GM19099 (cell line): ENCODE measurements around the gene TIMP2.

Experiments
- POLR2A ChIP-seq: IDR thresholded peaks from 3 replicates; pipeline ENCODE4 v1.6.1; 2011; ENCODE audit warnings: low read depth; ENCODE audit not compliant: insufficient read length; ENCODE audit errors: extremely low read depth

Gene TIMP2

DNA sequence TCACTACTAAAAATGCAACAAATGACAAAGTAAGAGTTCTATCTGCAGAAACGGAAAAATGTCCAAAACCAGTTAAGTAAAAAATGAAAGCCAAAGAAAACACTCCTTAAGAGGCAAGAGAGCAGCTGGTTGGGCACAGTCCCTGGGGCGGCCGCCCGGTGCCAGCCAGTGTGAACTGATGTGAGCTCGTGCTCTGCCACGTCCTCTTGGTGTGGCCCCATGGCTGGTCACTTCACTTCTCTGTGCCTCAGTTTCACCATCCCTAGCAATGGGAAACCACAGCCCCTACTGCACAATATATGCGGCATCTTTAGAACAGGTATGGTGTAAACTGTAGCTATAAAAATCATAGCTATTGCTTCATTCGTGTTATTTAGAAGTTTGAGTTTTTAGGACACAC is 105.8 kb downstream of the TIMP2 start:
- no peak for TF ChIP-seq POLR2A

DNA sequence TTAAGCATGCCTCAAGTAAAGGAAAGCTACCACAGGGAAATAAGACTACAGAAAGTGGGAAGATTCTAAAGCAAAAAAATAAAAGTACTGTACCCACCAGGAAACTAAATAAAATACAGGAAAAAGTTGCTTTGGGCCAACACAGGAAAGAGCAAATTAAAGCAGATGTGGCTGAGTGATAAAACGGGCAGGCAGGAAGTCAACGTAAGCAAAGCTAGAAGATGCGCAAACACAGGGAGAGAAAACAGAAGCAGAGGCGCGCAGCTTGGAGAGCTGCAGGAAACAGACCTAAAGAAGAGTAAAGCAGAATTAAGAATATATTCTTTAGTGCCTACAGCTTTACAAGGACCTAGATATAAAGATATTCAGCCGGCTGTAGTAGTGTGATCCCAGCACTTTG is 106.3 kb downstream of the TIMP2 start:
- no peak for TF ChIP-seq POLR2A

DNA sequence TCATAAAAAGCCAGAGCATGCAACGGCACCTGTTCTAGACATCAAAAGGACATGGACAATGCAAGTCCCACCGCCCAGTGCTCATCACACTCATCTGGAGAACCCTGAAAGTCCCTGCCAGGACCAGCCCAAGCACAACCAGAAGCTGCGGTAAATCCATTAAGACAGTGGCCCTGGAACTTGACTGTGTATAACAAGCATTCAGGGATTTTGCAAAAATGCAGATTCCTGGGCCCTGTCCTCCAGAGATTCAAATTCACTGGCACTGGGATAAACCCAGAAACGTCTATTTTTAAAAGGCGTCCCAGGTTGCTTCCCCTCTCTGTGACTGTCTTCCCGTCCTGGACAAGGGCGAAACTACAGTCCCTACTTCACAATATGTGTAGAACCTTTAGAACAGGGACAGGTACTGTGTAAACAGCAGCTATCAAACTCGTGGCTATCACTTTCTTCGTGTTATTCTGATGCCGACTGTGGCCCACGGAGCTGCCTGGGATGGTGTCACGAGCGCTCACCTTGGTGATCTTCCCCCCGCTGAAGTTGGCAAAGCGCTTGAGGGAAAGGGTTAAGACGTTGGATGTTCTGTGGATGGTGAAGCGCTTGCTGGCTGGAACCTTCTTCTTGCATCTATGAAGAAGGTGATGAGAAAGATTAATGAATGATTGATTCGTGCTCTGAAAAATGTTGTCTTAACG is 106.9 kb downstream of the TIMP2 start:
- TF ChIP-seq POLR2A, result no peak

DNA sequence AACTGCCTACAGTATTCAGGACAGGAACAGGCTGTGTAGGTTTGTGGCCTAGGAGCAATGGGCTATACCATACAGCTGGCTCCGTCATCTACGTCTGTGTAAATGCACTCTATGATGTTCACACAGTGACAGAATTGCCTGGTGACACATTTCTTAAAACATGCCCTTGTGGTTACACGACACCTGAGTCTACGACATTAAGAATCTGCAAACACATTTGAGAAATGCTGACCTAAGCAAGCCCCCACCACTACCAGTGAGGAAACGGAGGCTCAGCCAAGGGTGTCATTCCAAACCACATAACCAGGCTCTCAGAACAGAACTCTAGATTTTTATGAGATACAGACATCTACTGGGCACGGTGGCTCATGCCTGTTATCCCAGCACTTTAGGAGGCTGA is 108.1 kb downstream of the TIMP2 start:
- no peak for TF ChIP-seq POLR2A

DNA sequence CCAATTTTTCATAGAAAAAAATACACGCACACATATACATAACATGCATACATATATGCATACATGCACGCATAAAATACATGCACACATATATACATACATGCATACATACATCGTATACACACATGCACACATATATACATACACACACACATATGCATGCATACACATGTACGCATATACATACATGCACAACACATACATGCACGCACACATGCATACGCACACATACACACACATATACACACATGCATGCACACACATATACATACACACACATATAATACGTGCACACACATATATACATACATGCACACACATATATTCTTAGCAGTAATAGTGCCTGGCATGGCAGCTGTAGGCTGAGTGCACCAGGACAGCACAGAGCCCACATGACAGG is 109.5 kb downstream of the TIMP2 start:
- no peak for TF ChIP-seq POLR2A

DNA sequence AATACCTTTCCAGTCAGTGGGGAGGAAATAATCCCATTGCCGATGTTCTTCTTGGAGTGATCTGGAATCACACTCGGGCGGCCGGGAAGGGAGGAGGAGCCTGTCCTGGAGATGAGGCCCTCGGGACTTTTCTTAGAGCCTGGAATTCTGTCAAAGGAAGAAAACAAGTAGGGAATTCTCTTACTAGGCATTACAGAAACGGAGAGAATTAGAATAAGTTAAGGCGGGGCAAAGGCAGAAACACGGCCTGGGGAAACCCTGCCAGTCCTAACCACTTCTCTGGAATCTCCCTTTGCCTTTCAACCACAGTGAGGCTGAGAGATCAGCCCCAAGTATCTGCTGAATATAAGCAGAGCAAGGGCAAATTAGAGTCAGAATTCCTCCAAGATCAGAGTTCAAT is 112.3 kb downstream of the TIMP2 start:
- no peak for TF ChIP-seq POLR2A

DNA sequence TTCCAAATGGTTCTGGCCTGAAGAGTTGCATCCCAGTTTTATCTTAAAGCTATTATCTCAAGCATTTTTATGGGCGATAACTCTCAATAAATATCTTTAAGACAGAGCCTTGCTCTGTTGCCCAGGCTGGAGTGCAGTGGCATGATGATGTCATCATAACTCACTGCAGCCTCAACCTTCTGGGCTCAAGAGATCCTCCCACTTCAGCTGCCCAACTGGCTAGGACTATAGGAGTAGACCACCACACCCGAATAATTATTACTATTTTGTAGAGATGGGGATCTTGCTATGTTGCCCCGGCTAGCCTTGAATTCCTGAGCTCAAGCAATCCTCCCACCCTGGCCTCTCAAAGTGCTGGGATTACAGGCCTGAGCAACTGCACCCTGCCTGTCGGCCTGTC is 117.0 kb downstream of the TIMP2 start:
- TF ChIP-seq POLR2A, result no peak

DNA sequence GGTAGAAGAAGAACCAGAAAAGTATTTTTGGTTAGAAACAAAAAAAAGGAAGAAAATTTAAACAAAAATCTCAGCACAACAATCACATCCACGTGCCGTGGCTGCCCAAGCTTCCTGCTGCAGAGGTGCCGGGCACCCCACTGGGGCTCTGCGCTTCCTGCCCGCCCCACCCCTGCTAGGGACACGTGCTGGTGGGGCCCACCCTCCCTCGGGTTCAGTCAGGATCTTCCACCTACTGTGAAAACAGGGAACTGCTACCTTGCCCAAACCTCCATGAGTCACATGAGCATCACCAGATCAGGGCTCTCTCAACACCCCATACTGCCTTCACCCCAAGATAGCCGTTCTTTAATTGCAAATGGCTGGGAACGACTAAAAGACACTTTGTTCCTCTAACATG is 118.7 kb downstream of the TIMP2 start:
- no peak for TF ChIP-seq POLR2A

DNA sequence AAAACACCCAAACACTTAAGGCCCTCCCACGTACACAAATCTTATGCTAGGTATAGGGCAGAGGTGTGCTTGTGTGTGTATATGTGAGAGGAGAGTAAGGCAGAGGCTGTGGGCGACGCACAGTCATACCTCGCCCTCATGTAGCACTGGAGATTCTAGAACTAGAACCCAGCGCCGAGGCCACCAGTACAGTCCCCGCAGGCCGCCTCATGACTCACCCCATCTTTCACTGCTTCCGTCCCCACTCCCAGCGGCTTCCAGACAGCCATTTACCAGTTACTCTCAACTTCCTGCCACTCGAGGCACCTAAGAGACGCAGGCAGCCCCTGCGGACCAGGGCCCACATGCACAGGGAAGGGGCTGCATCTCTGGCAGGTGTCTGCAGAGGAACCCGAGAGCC is 119.9 kb downstream of the TIMP2 start:
- TF ChIP-seq POLR2A, result no peak

DNA sequence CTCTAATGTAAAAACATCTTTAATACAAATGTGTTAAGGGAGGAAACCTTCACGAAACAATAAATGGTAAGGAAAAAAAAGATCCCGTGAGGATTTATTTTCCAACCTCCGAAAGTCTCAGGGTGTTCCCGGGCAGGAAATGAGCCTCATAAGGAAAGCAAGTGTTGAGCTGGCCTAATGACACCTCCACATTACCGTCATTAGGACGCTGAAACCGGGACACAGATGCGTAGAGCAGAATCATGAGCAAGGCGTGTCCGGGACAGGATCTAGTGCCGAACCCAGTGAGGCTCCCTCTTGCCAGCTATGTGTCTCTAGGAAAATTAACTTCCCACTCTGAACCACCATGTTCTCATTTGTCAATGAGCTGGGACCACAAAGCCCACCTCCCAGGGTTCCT is 120.4 kb downstream of the TIMP2 start:
- no peak for TF ChIP-seq POLR2A

DNA sequence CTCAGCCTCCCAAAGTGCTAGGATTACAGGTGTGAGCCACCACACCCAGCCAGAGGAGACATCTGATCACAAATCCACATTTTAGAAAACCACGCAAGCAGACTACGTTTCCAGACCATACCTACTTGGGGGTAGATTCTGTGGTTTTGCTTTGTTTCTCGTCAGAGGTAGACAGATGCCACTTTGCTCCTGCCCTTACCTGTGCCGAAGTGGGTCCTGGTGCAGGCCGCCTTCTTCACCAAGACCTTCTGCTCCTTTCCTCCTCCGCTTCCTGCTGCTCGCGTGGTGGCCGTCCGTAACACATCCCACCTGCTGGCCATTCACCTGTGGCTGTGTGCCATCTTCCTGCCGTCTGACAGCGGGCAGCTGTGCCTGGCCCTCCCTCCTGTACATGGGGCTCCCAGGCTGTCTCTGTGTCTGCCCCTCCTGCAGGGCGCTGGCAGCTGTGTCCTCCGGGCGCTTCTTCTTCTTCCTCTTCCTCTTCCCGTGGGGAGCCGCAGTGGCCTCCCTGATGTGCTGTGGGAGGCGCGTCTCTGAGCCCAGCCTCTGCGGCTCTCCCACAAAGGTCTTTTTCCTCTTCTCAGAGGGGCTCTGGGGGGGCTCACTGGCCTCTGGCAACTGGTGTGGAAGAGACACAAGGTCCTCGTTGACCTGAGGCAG is 121.9 kb downstream of the TIMP2 start:
- no peak for TF ChIP-seq POLR2A
